ENCODE measurements around the gene AKAP13. TPM values are rescaled to one million over a fixed set of nuclear protein-coding genes. Genes with fewer than 3 reads are reported as not detected.
A peak's percentile ranks its signal among the peaks of the same experiment; 100 is the strongest.

Gene AKAP13
- polyA plus RNA-seq, 3 donors = 42.2 to 83.3 (median 49.0) TPM

GRCh38 chr15:85607842-85608241, 227.4 kb downstream of the AKAP13 start:
- WGBS, 3 donors = 26 to 47% (median 33%) methylated on average over 1 of the region's 1 CpG
- no peak overlapping the region for H3K27ac ChIP-seq (ENCODE audit: low read depth, low read length)

- 79 to 96% (median 83%) methylated on average over 3 of the region's 3 CpGs for WGBS, 3 donors
- H3K27ac ChIP-seq (ENCODE audit: low read depth, low read length) = no peak overlapping the region
These were observed 229.1 kb downstream of the AKAP13 start for GRCh38 chr15:85609492-85609891.

GRCh38 chr15:85611361-85611760, 231.0 kb downstream of the AKAP13 start:
- H3K27ac ChIP-seq (ENCODE audit: low read depth, low read length) = no peak overlapping the region
- WGBS, 3 donors = 95 to 97% (median 97%) methylated on average over 7 of the region's 7 CpGs

GRCh38 chr15:85614059-85614458, 233.7 kb downstream of the AKAP13 start:
- WGBS, 3 donors = 37 to 49% (median 42%) methylated on average over 5 of the region's 5 CpGs
- no peak overlapping the region for H3K27ac ChIP-seq (ENCODE audit: low read depth, low read length)

- no peak overlapping the region for H3K27ac ChIP-seq (ENCODE audit: low read depth, low read length)
These were observed 235.5 kb downstream of the AKAP13 start for GRCh38 chr15:85615930-85616329.

- no peak overlapping the region for H3K27ac ChIP-seq (ENCODE audit: low read depth, low read length)
These were observed 236.2 kb downstream of the AKAP13 start for GRCh38 chr15:85616549-85617110.

GRCh38 chr15:85618228-85618505, 237.8 kb downstream of the AKAP13 start:
- 29 to 55% (median 51%) methylated on average over 1 of the region's 1 CpG for WGBS, 3 donors
- peak overlapping the region; percentile 11 for H3K27ac ChIP-seq (ENCODE audit: low read depth, low read length)

GRCh38 chr15:85618956-85619491, 238.6 kb downstream of the AKAP13 start:
- WGBS, 3 donors = 0 to 25% (median 4%) methylated on average over 8 of the region's 8 CpGs
- no peak overlapping the region for H3K27ac ChIP-seq (ENCODE audit: low read depth, low read length)

GRCh38 chr15:85619992-85620689, 239.7 kb downstream of the AKAP13 start:
- 44 to 77% (median 44%) methylated on average over 9 of the region's 9 CpGs for WGBS, 3 donors
- peak overlapping the region; percentile 74 for H3K27ac ChIP-seq (ENCODE audit: low read depth, low read length)

GRCh38 chr15:85620690-85621049, 240.3 kb downstream of the AKAP13 start:
- 28 to 46% (median 29%) methylated on average over 3 of the region's 3 CpGs for WGBS, 3 donors
- H3K27ac ChIP-seq (ENCODE audit: low read depth, low read length) = no peak overlapping the region

GRCh38 chr15:85621094-85621493, 240.7 kb downstream of the AKAP13 start:
- 39 to 69% (median 41%) methylated on average over 4 of the region's 4 CpGs for WGBS, 3 donors
- H3K27ac ChIP-seq (ENCODE audit: low read depth, low read length) = no peak overlapping the region

- 46 to 63% (median 57%) methylated on average over 6 of the region's 6 CpGs for WGBS, 3 donors
- no peak overlapping the region for H3K27ac ChIP-seq (ENCODE audit: low read depth, low read length)
These were observed 241.9 kb downstream of the AKAP13 start for GRCh38 chr15:85622221-85622831.

GRCh38 chr15:85623315-85624049, 243.1 kb downstream of the AKAP13 start:
- no peak overlapping the region for H3K27ac ChIP-seq (ENCODE audit: low read depth, low read length)
- WGBS, 3 donors = 46 to 69% (median 46%) methylated on average over 5 of the region's 5 CpGs

- H3K27ac ChIP-seq (ENCODE audit: low read depth, low read length) = no peak overlapping the region
- 15 to 46% (median 18%) methylated on average over 7 of the region's 7 CpGs for WGBS, 3 donors
These were observed 243.9 kb downstream of the AKAP13 start for GRCh38 chr15:85624291-85624801.

- no peak overlapping the region for H3K27ac ChIP-seq (ENCODE audit: low read depth, low read length)
- WGBS, 3 donors = 50 to 83% (median 59%) methylated on average over 7 of the region's 7 CpGs
These were observed 244.9 kb downstream of the AKAP13 start for GRCh38 chr15:85625166-85625830.

GRCh38 chr15:85625856-85626255, 245.5 kb downstream of the AKAP13 start:
- 38 to 83% (median 45%) methylated on average over 1 of the region's 1 CpG for WGBS, 3 donors
- H3K27ac ChIP-seq (ENCODE audit: low read depth, low read length) = no peak overlapping the region

GRCh38 chr15:85627213-85627935, 247.0 kb downstream of the AKAP13 start:
- 56 to 81% (median 62%) methylated on average over 6 of the region's 6 CpGs for WGBS, 3 donors
- H3K27ac ChIP-seq (ENCODE audit: low read depth, low read length) = no peak overlapping the region

- H3K27ac ChIP-seq (ENCODE audit: low read depth, low read length) = no peak overlapping the region
- 86 to 94% (median 93%) methylated on average over 4 of the region's 4 CpGs for WGBS, 3 donors
These were observed 249.9 kb downstream of the AKAP13 start for GRCh38 chr15:85630311-85630710.

Data from adipose tissue (tissue), 3 donors.